MM.1S (cell line): Measurements from ENCODE around the gene MFSD2A.

Experiments used
- DNase-seq: peaks from one replicate; pipeline ENCODE4 v3.0.0-alpha.2; 2015
- H2AFZ ChIP-seq: fragments of 300-600 bp; sonication (generic); 2 replicates; pipeline ENCODE4 v1.6.0; 2016; ENCODE audit warnings: antibody characterized with exemption, low read length
- H3F3A ChIP-seq: fragments of 300-600 bp; sonication (generic); 2 replicates; pipeline ENCODE4 v1.6.1; 2016; ENCODE audit warnings: mild to moderate bottlenecking, antibody characterized with exemption, low read length, moderate library complexity, mixed read lengths; ENCODE audit not compliant: insufficient read depth
- H3K27ac ChIP-seq: fragments of 300-600 bp; sonication (generic); 2 replicates; pipeline ENCODE4 v1.5.1; 2016; ENCODE audit warnings: mild to moderate bottlenecking, low read length
- H3K27me3 ChIP-seq: fragments of 300-600 bp; sonication (generic); replicated peaks from 2 replicates; pipeline ENCODE4 v1.6.0; 2016; ENCODE audit warnings: low read length; ENCODE audit not compliant: insufficient read depth
- H3K36me3 ChIP-seq: fragments of 300-600 bp; sonication (generic); replicated peaks from 2 replicates; pipeline ENCODE4 v1.6.1; 2016; ENCODE audit warnings: mild to moderate bottlenecking, low read length, mixed read lengths; ENCODE audit not compliant: insufficient read depth
- H3K4me1 ChIP-seq: fragments of 300-600 bp; sonication (generic); 2 replicates; pipeline ENCODE4 v1.6.1; 2016; ENCODE audit warnings: low read length, mixed read lengths
- H3K4me2 ChIP-seq: fragments of 300-600 bp; sonication (generic); 2 replicates; pipeline ENCODE4 v1.6.0; 2016; ENCODE audit warnings: low read depth, low read length
- H3K4me3 ChIP-seq: fragments of 300-600 bp; sonication (generic); 2 replicates; pipeline ENCODE4 v1.5.1; 2016; ENCODE audit warnings: low read length, mixed read lengths
- H3K79me2 ChIP-seq: fragments of 300-600 bp; sonication (generic); 2 replicates; pipeline ENCODE4 v1.6.1; 2016; ENCODE audit warnings: mixed run types, low read length, mixed read lengths
- H3K9ac ChIP-seq: fragments of 300-600 bp; sonication (generic); 2 replicates; pipeline ENCODE4 v1.6.1; 2016; ENCODE audit warnings: low read length, mixed read lengths
- H3K9me2 ChIP-seq: fragments of 300-600 bp; sonication (generic); replicated peaks from 2 replicates; pipeline ENCODE4 v1.6.1; 2016; ENCODE audit warnings: mild to moderate bottlenecking, low read length, mixed read lengths; ENCODE audit not compliant: insufficient read depth
- H3K9me3 ChIP-seq: fragments of 300-600 bp; sonication (generic); replicated peaks from 2 replicates; pipeline ENCODE4 v1.6.1; 2016; ENCODE audit warnings: mild to moderate bottlenecking, low read length, mixed read lengths; ENCODE audit not compliant: insufficient read depth
- H4K20me1 ChIP-seq: fragments of 300-600 bp; sonication (generic); 2 replicates; pipeline ENCODE4 v1.6.1; 2016; ENCODE audit warnings: mild to moderate bottlenecking, low read length, moderate library complexity, mixed read lengths; ENCODE audit not compliant: insufficient read depth
- CTCF ChIP-seq: fragments of 300-600 bp; sonication (generic); IDR thresholded peaks from 2 replicates; pipeline ENCODE4 v1.5.1; 2016; ENCODE audit warnings: antibody characterized with exemption, low read length, mixed read lengths
- EZH2 ChIP-seq: fragments of 300-600 bp; sonication (generic); optimal IDR thresholded peaks from 2 replicates; pipeline ENCODE3; 2017; ENCODE audit warnings: low read depth, mild to moderate bottlenecking, antibody characterized with exemption, low read length, mixed read lengths
- EZH2phosphoT487 ChIP-seq: fragments of 300-600 bp; sonication (generic); IDR thresholded peaks from 2 replicates; pipeline ENCODE4 v1.6.1; 2018; ENCODE audit warnings: antibody characterized with exemption, low read length

The MFSD2A gene

DNA sequence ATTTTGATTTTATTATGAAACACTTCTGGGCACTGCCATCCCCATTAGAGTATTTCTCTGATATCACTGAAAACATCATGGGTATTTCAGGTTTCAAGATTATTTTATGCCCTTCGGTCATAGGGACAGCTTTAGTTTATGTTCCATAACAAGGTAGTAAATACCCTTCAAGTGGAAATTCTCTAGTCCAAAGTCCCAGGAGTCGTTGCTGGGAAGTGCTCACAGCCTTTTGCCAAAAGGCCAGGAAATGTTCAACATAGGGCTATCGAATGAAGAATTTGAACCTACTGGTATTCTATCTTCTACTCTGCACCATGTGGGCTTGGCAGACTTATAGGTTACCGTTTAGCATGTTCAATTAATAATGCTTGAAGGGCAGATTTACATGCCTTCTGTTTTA is 7.7 kb upstream of the MFSD2A start:
- Histone ChIP-seq H3K4me2 (no peak overlapping the region), H2AFZ (no peak overlapping the region), H3K79me2 (no peaks in the 10 kb centered on the region), H3K4me1 (peaks cover 7% of the 10 kb centered on the region), H3K4me3 (no peak overlapping the region), H3K9me3 (no peaks in the 10 kb centered on the region), H3K36me3 (no peaks in the 10 kb centered on the region), H3F3A (no peaks in the 10 kb centered on the region), H3K9ac (no peak overlapping the region), H4K20me1 (no peaks in the 10 kb centered on the region), H3K27ac (no peak overlapping the region), H3K9me2 (no peaks in the 10 kb centered on the region), H3K27me3 (no peaks in the 10 kb centered on the region)
- no peak for DNase-seq
- TF ChIP-seq EZH2 = no peak
- no peak for TF ChIP-seq CTCF
- TF ChIP-seq EZH2phosphoT487 = no peak

- Histone ChIP-seq H3K4me3 (no peak overlapping the region), H4K20me1 (no peaks in the 10 kb centered on the region), H3K9me3 (no peaks in the 10 kb centered on the region), H3K9me2 (no peaks in the 10 kb centered on the region), H3K27ac (no peak overlapping the region), H3K9ac (no peak overlapping the region), H3K4me2 (no peak overlapping the region), H2AFZ (no peak overlapping the region), H3K27me3 (no peaks in the 10 kb centered on the region), H3K4me1 (peaks cover 12% of the 10 kb centered on the region), H3K79me2 (no peaks in the 10 kb centered on the region), H3K36me3 (no peaks in the 10 kb centered on the region), H3F3A (no peaks in the 10 kb centered on the region)
- TF ChIP-seq EZH2phosphoT487 (no peak), CTCF (no peak), EZH2 (no peak)
- DNase-seq = no peak
Observed at GRCh38 chr1:39949891-39950290, 5.1 kb upstream of the MFSD2A start.

DNA sequence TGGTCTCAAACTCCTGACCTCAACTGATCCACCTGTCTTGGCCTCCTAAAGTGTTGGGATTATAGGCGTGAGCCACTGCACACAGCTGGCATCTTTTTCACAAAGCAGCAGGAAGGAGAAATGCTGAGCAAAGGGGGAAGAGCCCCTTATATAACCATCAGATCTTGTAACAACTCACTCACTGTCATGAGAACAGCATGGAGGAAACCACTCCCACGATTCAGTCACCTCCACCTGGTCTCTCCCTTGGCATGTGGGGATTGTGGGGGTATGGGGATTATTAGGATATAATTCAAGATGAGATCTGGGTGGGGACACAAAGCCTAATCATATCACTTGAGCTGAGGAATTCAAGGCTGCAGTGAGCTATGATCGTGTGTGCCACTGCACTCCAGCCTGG is 3.0 kb upstream of the MFSD2A start:
- Histone ChIP-seq H3K9me2 (no peaks in the 10 kb centered on the region), H3K4me2 (no peak overlapping the region), H3K9ac (no peak overlapping the region), H3K36me3 (no peaks in the 10 kb centered on the region), H3K4me3 (no peak overlapping the region), H3K27ac (no peak overlapping the region), H3K9me3 (no peaks in the 10 kb centered on the region), H3F3A (no peaks in the 10 kb centered on the region), H3K79me2 (peaks cover 12% of the 10 kb centered on the region), H3K4me1 (peaks cover 10% of the 10 kb centered on the region), H4K20me1 (no peaks in the 10 kb centered on the region), H2AFZ (no peak overlapping the region), H3K27me3 (no peaks in the 10 kb centered on the region)
- TF ChIP-seq EZH2phosphoT487 (no peak), EZH2 (no peak), CTCF (no peak)
- no peak for DNase-seq
